HG02973 (cell line): ENCODE data around the gene GAPT.

ENCODE experiments used
- ATAC-seq: cut with Tn5 transposase; IDR thresholded peaks from one replicate; pipeline ENCODE4 v1.9.1; 2021; ENCODE audit warnings: moderate library complexity; ENCODE audit not compliant: unreplicated experiment

GAPT gene

GRCh38 chr5:58460732-58461286 is 30.4 kb upstream of the GAPT start:
- peak; percentile 82 for ATAC-seq

GRCh38 chr5:58462154-58462553 is 29.1 kb upstream of the GAPT start:
- ATAC-seq = no peak

GRCh38 chr5:58462623-58463230 is 28.5 kb upstream of the GAPT start:
- no peak for ATAC-seq

- ATAC-seq = peak; percentile 100
Measured at GRCh38 chr5:58466939-58467338, 24.3 kb upstream of the GAPT start.

- ATAC-seq = no peak
Measured at GRCh38 chr5:58469896-58470295, 21.3 kb upstream of the GAPT start.

- no peak for ATAC-seq
Measured at GRCh38 chr5:58475404-58475803, 15.8 kb upstream of the GAPT start.

GRCh38 chr5:58477760-58478376 is 13.4 kb upstream of the GAPT start:
- ATAC-seq = no peak

GRCh38 chr5:58481066-58481676 is 10.1 kb upstream of the GAPT start:
- no peak for ATAC-seq

GRCh38 chr5:58481828-58482227 is 9.4 kb upstream of the GAPT start:
- ATAC-seq = no peak

GRCh38 chr5:58482536-58482935 is 8.7 kb upstream of the GAPT start:
- ATAC-seq = no peak

GRCh38 chr5:58484505-58484904 is 6.7 kb upstream of the GAPT start:
- no peak for ATAC-seq

GRCh38 chr5:58486290-58486689 is 4.9 kb upstream of the GAPT start:
- no peak for ATAC-seq

GRCh38 chr5:58490402-58491050 is 709 bp upstream of the GAPT start:
- ATAC-seq = peak; percentile 52

GRCh38 chr5:58493141-58493540 is 1.9 kb downstream of the GAPT start:
- ATAC-seq = no peak

- no peak for ATAC-seq
Measured at GRCh38 chr5:58496488-58496887, 5.3 kb downstream of the GAPT start.

GRCh38 chr5:58497386-58497785 is 6.2 kb downstream of the GAPT start:
- no peak for ATAC-seq

GRCh38 chr5:58497921-58498320 is 6.7 kb downstream of the GAPT start:
- no peak for ATAC-seq

- no peak for ATAC-seq
Measured at GRCh38 chr5:58498340-58498942, 7.2 kb downstream of the GAPT start.

- ATAC-seq = no peak
Measured at GRCh38 chr5:58499231-58499630, 8.0 kb downstream of the GAPT start.

GRCh38 chr5:58499941-58500340 is 8.7 kb downstream of the GAPT start:
- ATAC-seq = no peak

GRCh38 chr5:58501778-58502417 is 10.7 kb downstream of the GAPT start:
- no peak for ATAC-seq
